ENCODE data around the gene PABPC1L.
A peak's percentile ranks its signal among the peaks of the same experiment; 100 is the strongest.

- TF ChIP-seq CTCF (IDR thresholded peaks at IDR 0.05) (peak; percentile 85), ZFX (IDR thresholded peaks at IDR 0.05; ENCODE audit: borderline replicate concordance) (no peak)
Observed at GRCh38 chr20:44911264-44911921, 1.5 kb downstream of the PABPC1L start.
